Endothelial cell of umbilical vein (primary cell): ENCODE measurements around the gene ARHGAP9. TPM values are rescaled to one million over a fixed set of nuclear protein-coding genes. Genes with fewer than 3 reads are reported as not detected.

ENCODE experiments used
- BruUV-seq: library from RNA; stranded (reverse); fragments of 400-500 nt; replicated peaks from 2 replicates; lab custom pipeline; 2021; lab: Mats Ljungman, UMichigan
- CTCF ChIA-PET: fragments of 300-600, 350-600 bp; sonication (Branson Sonifier 250); formaldehyde crosslinking; loops from one replicate; lab custom pipeline; 2021; ENCODE audit warnings: antibody characterized with exemption, inconsistent platforms; lab: Charles Lee
- POLR2A ChIA-PET: fragments of 300-600, 350-600 bp; sonication (Branson Sonifier 250); formaldehyde crosslinking; loops from one replicate; lab custom pipeline; 2021; ENCODE audit warnings: antibody characterized with exemption, inconsistent platforms; lab: Charles Lee
- DNase-seq: peaks from one replicate; pipeline ENCODE4 v3.0.0-alpha.2; 2011; ENCODE audit warnings: low read depth, low spot score
- FAIRE-seq: peaks from 2 replicates; lab custom pipeline; 2011; peaks lifted over from hg19 to GRCh38; lab: Jason Lieb, UNC
- H2AFZ ChIP-seq: 2 replicates; pipeline ENCODE4 v1.6.0; 2012; ENCODE audit warnings: low read depth, low read length, control low read depth, inconsistent platforms
- H3K27ac ChIP-seq: 2 replicates; pipeline ENCODE4 v1.5.1; 2011; ENCODE audit warnings: low read depth, mild to moderate bottlenecking, control low read depth, low read length, moderate library complexity; ENCODE audit not compliant: insufficient read depth
- H3K27me3 ChIP-seq, 2 experiments: 2 replicates each; pipeline versions ENCODE4 v1.6.0 to v1.6.1; 2011; ENCODE audit warnings: low read length in 2 of 2, mixed read lengths in 1 of 2; ENCODE audit not compliant: control insufficient read depth in 2 of 2, insufficient read depth in 2 of 2
- H3K36me3 ChIP-seq, 2 experiments: 2 replicates in 1 of 2; 3 replicates in 1 of 2; pipeline ENCODE4 v1.5.1; 2011; ENCODE audit warnings: low read length in 2 of 2, mild to moderate bottlenecking in 1 of 2, moderate library complexity in 1 of 2; ENCODE audit not compliant: control insufficient read depth in 2 of 2, insufficient read depth in 2 of 2; ENCODE audit errors: extremely low read depth in 1 of 2
- H3K4me1 ChIP-seq: 3 replicates; pipeline ENCODE4 v1.5.1; 2011; ENCODE audit warnings: mild to moderate bottlenecking, low read length; ENCODE audit not compliant: control insufficient read depth, insufficient read depth; ENCODE audit errors: extremely low read depth
- H3K4me2 ChIP-seq: 2 replicates; pipeline ENCODE4 v1.6.1; 2011; ENCODE audit warnings: low read length, control low read depth, mixed read lengths; ENCODE audit not compliant: insufficient read depth
- H3K4me3 ChIP-seq, 3 experiments: fragments of 200-600 bp in 1 of 3; sonication (generic), shearing (Covaris generic) in 1 of 3; replicated peaks in 1 of 3; 2 replicates each; pipeline ENCODE4 v1.5.1; 2011 to 2016; ENCODE audit warnings: control low read depth in 3 of 3, low read length in 3 of 3, mild to moderate bottlenecking in 2 of 3, inconsistent platforms in 1 of 3, low read depth in 1 of 3, moderate library complexity in 1 of 3; ENCODE audit not compliant: insufficient read depth in 1 of 3
- H3K79me2 ChIP-seq: 2 replicates; pipeline ENCODE4 v1.6.0; 2012; ENCODE audit warnings: low read length, inconsistent platforms; ENCODE audit not compliant: control insufficient read depth, insufficient read depth
- H3K9ac ChIP-seq: replicated peaks from 2 replicates; pipeline ENCODE3; 2011; ENCODE audit warnings: low read length, control low read depth; ENCODE audit not compliant: insufficient read depth; ENCODE audit errors: extremely low read depth
- H3K9me1 ChIP-seq: replicated peaks from 3 replicates; pipeline ENCODE4 v1.6.0; 2011; ENCODE audit warnings: mild to moderate bottlenecking, low read length; ENCODE audit not compliant: control insufficient read depth, insufficient read depth; ENCODE audit errors: extremely low read depth
- H3K9me3 ChIP-seq: replicated peaks from 2 replicates; pipeline ENCODE4 v1.5.1; 2012; ENCODE audit warnings: low read length, inconsistent platforms; ENCODE audit not compliant: control insufficient read depth, insufficient read depth
- H4K20me1 ChIP-seq: replicated peaks from 2 replicates; pipeline ENCODE3; 2011; ENCODE audit warnings: mild to moderate bottlenecking, low read length; ENCODE audit not compliant: control insufficient read depth, insufficient read depth; ENCODE audit errors: extremely low read depth
- CTCF ChIP-seq, 2 donors: IDR thresholded peaks; 1 replicate in 1 of 2; 2 replicates in 1 of 2; pipeline ENCODE4 v1.5.1; 2011; ENCODE audit warnings: low read length in 2 of 2, mild to moderate bottlenecking in 2 of 2, moderate library complexity in 2 of 2, control low read depth in 1 of 2, inconsistent platforms in 1 of 2, low read depth in 1 of 2; ENCODE audit not compliant: insufficient read depth in 1 of 2; ENCODE audit errors: extremely low read depth in 1 of 2
- EZH2 ChIP-seq: IDR thresholded peaks from 2 replicates; pipeline ENCODE4 v1.6.1; 2012; ENCODE audit warnings: borderline replicate concordance, low read depth, mild to moderate bottlenecking, moderate library complexity, low read length, inconsistent platforms; ENCODE audit not compliant: severe bottlenecking
- FOS ChIP-seq: IDR thresholded peaks from 2 replicates; pipeline ENCODE4 v1.6.1; 2011; ENCODE audit warnings: mild to moderate bottlenecking, low read length, moderate library complexity, borderline replicate concordance; ENCODE audit not compliant: insufficient read depth
- GATA2 ChIP-seq: IDR thresholded peaks from 2 replicates; pipeline ENCODE4 v1.7.0; 2011; ENCODE audit warnings: low read depth, mild to moderate bottlenecking, moderate library complexity, mixed read lengths, low read length; ENCODE audit not compliant: insufficient read length, insufficient read depth
- JUN ChIP-seq: IDR thresholded peaks from 2 replicates; pipeline ENCODE4 v1.6.1; 2011; ENCODE audit warnings: borderline replicate concordance, low read depth; ENCODE audit not compliant: insufficient read length, insufficient read depth
- MAX ChIP-seq: IDR thresholded peaks from 2 replicates; pipeline ENCODE4 v1.6.1; 2011; ENCODE audit not compliant: insufficient read depth, insufficient read length
- MYC ChIP-seq: IDR thresholded peaks from one replicate; pipeline ENCODE4 v1.6.1; 2011; ENCODE audit warnings: mild to moderate bottlenecking, low read depth, low read length
- POLR2A ChIP-seq: IDR thresholded peaks from 2 replicates; pipeline ENCODE4 v1.6.1; 2012; ENCODE audit warnings: low read depth, mild to moderate bottlenecking, control low read depth, low read length
- POLR2AphosphoS5 ChIP-seq: IDR thresholded peaks from 2 replicates; pipeline ENCODE4 v1.6.1; 2012; ENCODE audit warnings: low read depth, mild to moderate bottlenecking, control low read depth, low read length, moderate library complexity; ENCODE audit not compliant: insufficient read depth
- dilution Hi-C: fragments of 300-500 bp; cut with MboI; formaldehyde crosslinking; loops from one replicate; pipeline ENCODE4 v1.15.0; 2019; ENCODE audit warnings: low sequenced_read_pairs; ENCODE audit not compliant: extremely low pct_ligation_motif_present
- intact Hi-C: fragments of 100-400 bp; cut with micrococcal nuclease; formaldehyde crosslinking; loops from one replicate; pipeline ENCODE4 v1.10.0; 2022
- polyA plus RNA-seq, 4 experiments: library from polyadenylated mRNA; depleted of rRNA in 3 of 4; stranded (reverse) in 3 of 4; unstranded in 1 of 4; fragments of >200 nt; gene quantifications; 2 replicates each; pipeline versions ENCODE4 v1.2.1 to v1.2.3, GENCODE V29; 2011 to 2012; ENCODE audit warnings: missing spikeins in 1 of 4
- total RNA-seq: library from RNA; stranded (reverse); gene quantifications from 2 replicates; pipeline ENCODE4 v1.2.3, GENCODE V29; 2021

ARHGAP9 gene
- total and polyA plus RNA-seq, 2 donors (not counting 3 experiments of a cell fraction or from before 2014, with no cell fraction given), result 0.25 to 0.38 TPM

- intact Hi-C loops (no loop called here), dilution Hi-C loops (no loop called here)
- no peak for FAIRE-seq
These were observed 29.6 kb downstream of the ARHGAP9 start for GRCh38 chr12:57450057-57450456.

More at GRCh38 chr12:57450057-57450456, 29.6 kb downstream of the ARHGAP9 start:
- TF ChIP-seq GATA2 (no peak), EZH2 (no peak), FOS (no peak), POLR2A (no peak), POLR2AphosphoS5 (no peak), JUN (no peak), MAX (no peak), MYC (no peak), CTCF (IDR thresholded peaks at IDR 0.05; ENCODE audit: extremely low read depth in 1 of 2, insufficient read depth in 1 of 2, low read depth in 1 of 2, low read length in 2 of 2) (no peak)
- no peaks in the 10 kb centered on the region for H3K9me1 ChIP-seq
- no peaks in the 10 kb centered on the region for H3K9me3 ChIP-seq
- H3K4me1 ChIP-seq, result peaks cover 3% of the 10 kb centered on the region
- no peaks in the 10 kb centered on the region for H3K79me2 ChIP-seq
- H3K4me2 ChIP-seq, result no peak overlapping the region
- H4K20me1 ChIP-seq, result no peaks in the 10 kb centered on the region
- no peaks in the 10 kb centered on the region for H3K36me3 ChIP-seq
- no peak overlapping the region for H2AFZ ChIP-seq
- no peak overlapping the region for H3K27ac ChIP-seq
- POLR2A ChIA-PET, result interaction anchor here (0.5 kb wide), 1 partner anchor 1549 kb away, joined by 3 read pairs; no protein-coding TSS in a partner anchor
- H3K9ac ChIP-seq, result no peak overlapping the region
- no peaks in the 10 kb centered on the region for H3K27me3 ChIP-seq
- DNase-seq, result no peak
- no peak overlapping the region for H3K4me3 ChIP-seq
- CTCF ChIA-PET, result interaction anchor here (1.0 to 7.9 kb wide), 4 partner anchors 9 to 185 kb away, joined by 3 to 394 read pairs (median 43); partner anchors contain the start of gene GLI1
- BruUV-seq, result no TSS peak
